NOMO-1 treated with DMSO at 0.1 percent for 48 hours (cell line): ENCODE measurements around the gene KIF1A.

Experiments used
- DNase-seq: peaks from one replicate; lab custom pipeline; 2025; ENCODE audit not compliant: unreplicated experiment; lab: John Stamatoyannopoulos, UW

KIF1A gene

DNA sequence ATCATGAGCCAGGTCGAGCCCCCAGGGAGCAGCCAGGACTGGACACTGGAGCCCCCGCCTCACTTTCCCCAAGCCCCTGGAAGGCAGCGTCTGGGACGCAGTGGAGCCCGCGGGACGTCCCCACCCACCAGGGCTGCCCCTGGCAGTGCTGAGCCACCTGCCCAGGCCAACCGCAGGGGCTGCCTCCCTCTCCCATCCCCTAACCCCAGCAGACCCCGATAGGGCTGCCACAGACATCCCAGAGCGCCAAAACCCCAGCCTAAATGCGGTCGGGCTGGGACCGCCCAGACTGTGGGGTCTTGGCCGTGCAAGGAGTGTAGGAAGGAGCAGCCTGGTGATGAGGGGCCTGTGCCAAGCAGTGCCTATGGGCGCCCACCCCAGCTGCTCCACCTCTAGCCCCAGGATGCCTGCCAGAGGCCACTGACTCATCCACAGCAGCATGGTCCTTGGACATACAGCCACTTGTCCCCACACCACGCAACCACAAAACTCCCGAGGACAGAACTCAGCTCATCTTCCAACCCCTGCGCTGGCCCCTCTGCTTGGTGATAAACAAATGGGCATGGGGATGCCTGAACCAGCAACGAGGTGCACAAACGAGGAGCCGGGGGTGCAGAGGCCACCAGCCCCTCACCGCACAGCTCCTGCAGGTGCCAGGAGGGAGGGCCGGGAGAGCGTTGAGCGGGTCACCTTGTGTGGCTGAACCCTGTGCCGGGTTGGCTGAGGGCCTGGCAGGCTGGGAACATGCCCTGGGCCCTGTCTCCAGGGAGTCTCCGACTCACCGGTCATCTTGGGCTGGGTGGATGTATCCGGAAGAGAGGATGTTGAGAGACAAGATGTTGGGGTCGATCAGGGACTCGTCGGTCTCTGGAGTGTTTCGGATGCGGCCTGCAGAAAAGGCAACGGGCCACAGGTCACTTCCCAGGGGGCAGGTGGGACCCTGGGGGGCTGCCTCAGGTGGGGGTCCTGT is 83.5 kb downstream of the KIF1A start:
- no peak for DNase-seq

- DNase-seq, result no peak
Measured at GRCh38 chr2:240735476-240735875, 84.5 kb downstream of the KIF1A start.

- no peak for DNase-seq
Measured at GRCh38 chr2:240734756-240735155, 85.3 kb downstream of the KIF1A start.

- no peak for DNase-seq
Measured at GRCh38 chr2:240733803-240734495, 86.1 kb downstream of the KIF1A start.

GRCh38 chr2:240732911-240733622 is 87.0 kb downstream of the KIF1A start:
- DNase-seq, result no peak

- no peak for DNase-seq
Measured at GRCh38 chr2:240732184-240732583, 87.8 kb downstream of the KIF1A start.

- DNase-seq, result no peak
Measured at GRCh38 chr2:240731178-240731545, 88.9 kb downstream of the KIF1A start.

DNA sequence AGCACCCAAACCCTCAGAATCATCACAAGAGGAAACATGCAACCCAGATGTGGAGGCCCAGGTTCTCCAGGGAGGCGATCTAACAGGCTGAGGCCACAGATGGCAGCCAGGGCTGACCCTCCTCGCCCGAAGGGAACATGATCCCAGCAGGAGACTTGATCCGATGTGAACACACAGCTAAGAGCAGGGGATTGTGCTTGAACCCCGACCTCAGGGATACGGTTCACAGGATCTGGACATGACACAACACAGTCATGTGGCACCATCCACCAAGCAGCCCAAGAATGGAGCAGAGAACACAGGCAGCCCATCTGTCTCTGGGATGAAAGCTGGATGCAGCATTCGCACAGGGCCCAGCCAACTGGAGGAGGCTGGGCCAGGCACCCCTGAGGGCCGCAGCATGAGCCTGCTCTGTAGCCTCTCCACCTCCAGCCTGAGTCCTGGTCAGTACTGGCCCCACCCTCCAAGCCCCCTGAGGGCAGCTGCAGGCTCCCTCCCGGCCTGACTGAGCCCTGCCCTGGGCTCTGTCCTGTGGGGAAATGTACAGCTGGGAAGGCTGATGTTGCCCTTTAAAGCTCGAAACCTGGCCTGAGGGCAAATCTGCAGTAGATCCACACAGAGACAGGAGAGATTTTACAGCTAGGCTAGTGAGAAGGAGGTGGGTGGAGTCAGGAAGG is 89.4 kb downstream of the KIF1A start:
- DNase-seq, result no peak

DNA sequence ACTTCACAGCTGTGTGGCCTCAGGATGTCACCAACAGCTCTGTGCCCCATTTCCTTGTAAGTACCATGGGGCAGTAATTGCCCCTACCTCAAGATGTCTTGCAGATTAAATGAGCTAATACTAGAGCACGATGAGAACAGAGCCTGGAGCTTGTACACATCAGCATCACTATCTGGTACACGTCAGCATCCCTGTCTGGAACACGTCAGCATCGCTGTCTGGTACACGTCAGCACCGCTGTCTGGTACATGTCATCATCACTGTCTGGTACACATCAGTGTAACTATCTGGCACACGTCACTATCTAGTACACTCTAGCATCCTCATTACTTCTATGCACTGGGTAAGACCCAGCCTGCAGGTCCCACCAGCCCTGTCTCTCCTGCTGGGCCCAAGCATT is 91.2 kb downstream of the KIF1A start:
- no peak for DNase-seq

DNA sequence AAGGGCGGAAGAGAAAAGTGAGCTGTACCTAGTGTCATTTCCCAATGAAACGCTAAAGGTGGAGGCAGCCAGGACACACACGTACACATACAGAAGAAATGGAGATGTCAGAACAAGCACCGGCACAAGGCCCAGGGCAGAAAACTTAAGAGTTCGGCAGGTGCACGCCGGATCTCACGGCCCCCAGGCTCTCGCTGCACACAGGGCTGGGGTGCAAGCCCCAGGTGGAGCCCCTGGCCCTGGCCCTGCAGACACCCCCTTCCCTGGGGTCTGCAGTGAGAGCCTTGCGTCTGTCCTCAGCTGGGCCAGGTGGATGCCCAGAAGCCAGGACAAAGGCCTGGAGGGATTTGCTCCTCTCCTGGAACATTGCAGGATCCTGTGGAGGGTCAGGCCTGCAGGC is 91.7 kb downstream of the KIF1A start:
- no peak for DNase-seq

DNA sequence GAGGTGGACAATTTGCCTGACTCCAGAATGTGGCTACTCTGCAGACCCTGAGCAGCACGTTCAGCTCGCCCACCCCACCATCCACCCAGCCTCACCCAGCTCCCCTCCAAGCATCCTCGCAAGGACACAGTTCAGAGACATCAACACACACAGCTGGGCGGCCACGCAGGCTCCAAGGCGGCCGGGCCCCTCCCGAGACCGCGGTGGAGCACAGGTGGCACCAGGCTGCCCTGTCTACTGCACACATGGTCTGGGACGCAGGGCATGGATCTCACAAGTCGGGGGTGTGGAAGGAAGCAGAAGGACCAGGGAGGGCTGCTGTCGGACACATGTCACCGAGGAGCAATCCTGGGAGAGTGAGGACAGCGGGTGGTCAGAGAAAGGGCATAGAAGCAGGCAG is 92.1 kb downstream of the KIF1A start:
- no peak for DNase-seq

GRCh38 chr2:240727439-240727838 is 92.6 kb downstream of the KIF1A start:
- no peak for DNase-seq

- no peak for DNase-seq
Measured at GRCh38 chr2:240726876-240727275, 93.1 kb downstream of the KIF1A start.

DNA sequence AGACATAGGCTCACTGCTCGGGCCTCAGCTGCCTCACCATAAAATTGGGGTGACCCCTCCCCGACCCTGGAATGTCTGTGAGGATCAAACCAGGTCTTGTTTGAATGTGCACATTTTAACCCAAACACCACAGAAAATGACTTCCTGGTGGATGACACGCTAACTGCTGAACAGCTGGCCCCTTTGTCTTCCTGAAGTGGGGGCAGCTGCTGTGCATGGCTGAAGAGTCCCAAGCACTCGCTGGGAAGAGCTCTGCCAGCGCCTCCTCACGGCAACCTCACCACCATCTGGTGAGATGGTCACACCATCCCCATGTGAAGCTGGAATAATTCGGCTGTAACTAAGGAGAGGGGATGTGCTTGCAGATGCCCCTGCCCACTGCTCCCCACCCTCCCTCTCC is 94.3 kb downstream of the KIF1A start:
- DNase-seq, result no peak

GRCh38 chr2:240725266-240725665 is 94.8 kb downstream of the KIF1A start:
- DNase-seq, result no peak

DNA sequence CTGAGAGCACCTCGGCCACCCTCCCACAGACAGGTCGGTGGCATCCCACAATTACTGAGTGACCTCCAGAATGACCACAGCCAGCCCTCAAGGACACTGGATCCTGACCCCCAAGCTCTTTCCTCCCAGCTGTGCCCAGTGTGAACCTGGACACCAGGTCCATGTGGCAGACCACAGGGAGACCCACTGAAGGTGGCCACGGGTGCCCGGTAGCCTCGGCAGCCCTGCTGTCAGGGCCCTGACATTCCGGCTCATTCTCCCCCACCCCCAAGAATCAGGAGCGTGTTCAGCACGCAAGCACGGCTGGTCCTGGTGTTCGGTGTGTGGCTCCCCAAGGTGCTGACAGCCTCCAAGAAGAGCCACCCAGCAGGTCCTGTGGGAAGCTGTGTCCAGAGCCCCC is 95.6 kb downstream of the KIF1A start:
- DNase-seq, result no peak

DNA sequence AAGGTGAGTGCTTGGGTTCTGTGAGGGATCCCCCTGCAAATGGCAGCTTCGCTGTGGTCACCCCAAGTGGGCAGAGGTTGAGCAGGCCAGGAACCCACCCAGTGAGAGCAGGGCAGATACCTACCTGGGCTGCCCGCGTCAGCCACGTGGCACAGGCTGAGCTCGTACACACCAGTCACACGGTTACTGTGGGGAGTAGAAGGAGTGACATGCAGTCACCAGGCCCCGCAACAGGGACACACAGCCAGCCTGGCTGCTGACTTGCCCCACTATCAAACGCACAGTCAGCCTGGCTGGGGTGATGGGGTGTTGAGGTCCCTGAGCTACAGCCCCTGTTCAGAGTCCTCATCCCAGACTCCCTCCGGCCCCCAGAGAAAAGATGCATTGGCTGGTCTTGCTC is 96.2 kb downstream of the KIF1A start:
- no peak for DNase-seq

GRCh38 chr2:240722796-240723735 is 97.0 kb downstream of the KIF1A start:
- DNase-seq, result no peak

- DNase-seq, result no peak
Measured at GRCh38 chr2:240722376-240722775, 97.6 kb downstream of the KIF1A start.

DNA sequence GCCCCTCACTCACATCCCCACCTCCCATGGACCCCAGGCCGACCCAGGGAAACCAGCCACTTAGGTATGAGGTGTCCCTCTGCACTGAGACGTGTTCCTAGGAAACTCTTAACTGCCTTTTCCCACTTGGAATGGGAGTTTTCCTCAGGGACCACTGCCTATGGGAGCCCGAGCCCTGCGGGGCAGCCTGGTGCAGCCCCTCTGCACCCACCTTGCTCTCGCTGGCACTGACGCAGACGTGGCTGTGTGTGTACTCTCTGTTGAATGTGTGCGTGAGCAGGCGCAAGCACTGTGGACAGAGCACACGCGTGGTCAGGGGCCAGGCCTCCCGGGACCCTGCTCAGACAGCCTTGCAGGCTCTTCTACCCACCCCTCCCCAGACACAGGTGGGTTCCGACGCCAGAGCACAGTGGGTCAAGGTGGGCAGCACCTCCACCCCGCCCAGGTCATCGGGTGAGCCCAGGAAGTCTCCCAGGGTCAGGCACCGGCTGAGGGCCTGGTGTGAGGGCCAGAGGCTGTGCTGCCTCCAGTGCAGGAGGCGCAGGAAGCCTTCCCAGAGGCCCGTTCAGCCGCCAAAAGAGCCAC is 98.3 kb downstream of the KIF1A start:
- DNase-seq, result no peak
